ENCODE results near the gene IQCK. TPM values are rescaled to one million over a fixed set of nuclear protein-coding genes. Genes with fewer than 3 reads are reported as not detected.

IQCK gene
- total RNA-seq, 2 donors from 2014 or later = 17.5 to 18.1 TPM

DNA sequence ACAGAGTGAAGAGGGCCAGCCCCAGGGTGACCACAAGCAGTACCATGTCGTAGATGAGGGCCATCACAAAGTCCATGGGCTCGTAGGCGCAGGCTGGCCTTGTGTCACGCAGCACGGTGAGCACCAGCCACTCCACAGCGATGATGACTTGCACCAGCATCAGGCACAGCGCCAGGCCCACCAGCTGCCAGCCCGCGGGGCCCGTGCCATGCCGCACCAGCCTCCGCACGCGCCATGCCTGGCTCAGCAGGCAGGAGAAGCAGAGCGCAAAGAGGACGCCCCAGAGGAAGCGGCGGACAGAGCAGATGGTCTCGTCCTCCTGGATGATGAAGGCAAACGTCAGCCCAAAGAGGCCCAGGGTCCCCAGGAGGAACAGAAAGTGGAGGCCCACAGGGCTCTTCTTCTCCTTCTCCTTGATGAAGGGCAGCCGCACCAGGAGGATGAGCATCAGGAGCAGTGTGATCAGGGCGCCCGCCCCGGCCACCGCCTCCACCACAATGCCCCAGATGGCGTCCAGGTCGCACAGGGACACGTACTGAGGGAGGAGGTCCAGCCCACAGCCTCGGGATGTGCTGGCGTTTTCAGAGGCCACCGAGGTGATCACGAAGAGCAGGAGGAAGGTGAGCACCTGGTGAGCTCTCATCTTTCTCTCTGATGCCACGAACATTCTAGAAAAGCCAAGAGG is 154.2 kb downstream of the IQCK start:
- ATAC-seq (ENCODE audit: insufficient number of reproducible peaks, low FRiP score, low read depth) = no peak
- Histone ChIP-seq H3K9me3 (no peaks in the 10 kb centered on the region), H3K4me1 (ENCODE audit: control insufficient read depth in 1 of 2, low read depth in 2 of 2) (peaks cover 3 to 15% of the 10 kb centered on the region in 2 donors), H3K36me3 (peaks cover 9% of the 10 kb centered on the region), H3K27me3 (replicated peaks; ENCODE audit: insufficient read depth) (no peaks in the 10 kb centered on the region), H3K27ac (no peak overlapping the region), H3K4me3 (no peak overlapping the region)
- TF ChIP-seq, protein P1, sequence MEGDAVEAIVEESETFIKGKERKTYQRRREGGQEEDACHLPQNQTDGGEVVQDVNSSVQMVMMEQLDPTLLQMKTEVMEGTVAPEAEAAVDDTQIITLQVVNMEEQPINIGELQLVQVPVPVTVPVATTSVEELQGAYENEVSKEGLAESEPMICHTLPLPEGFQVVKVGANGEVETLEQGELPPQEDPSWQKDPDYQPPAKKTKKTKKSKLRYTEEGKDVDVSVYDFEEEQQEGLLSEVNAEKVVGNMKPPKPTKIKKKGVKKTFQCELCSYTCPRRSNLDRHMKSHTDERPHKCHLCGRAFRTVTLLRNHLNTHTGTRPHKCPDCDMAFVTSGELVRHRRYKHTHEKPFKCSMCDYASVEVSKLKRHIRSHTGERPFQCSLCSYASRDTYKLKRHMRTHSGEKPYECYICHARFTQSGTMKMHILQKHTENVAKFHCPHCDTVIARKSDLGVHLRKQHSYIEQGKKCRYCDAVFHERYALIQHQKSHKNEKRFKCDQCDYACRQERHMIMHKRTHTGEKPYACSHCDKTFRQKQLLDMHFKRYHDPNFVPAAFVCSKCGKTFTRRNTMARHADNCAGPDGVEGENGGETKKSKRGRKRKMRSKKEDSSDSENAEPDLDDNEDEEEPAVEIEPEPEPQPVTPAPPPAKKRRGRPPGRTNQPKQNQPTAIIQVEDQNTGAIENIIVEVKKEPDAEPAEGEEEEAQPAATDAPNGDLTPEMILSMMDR (IDR thresholded peaks at IDR 0.05) = no peak
- DNase-seq (ENCODE audit: low spot score) = no peak

DNA sequence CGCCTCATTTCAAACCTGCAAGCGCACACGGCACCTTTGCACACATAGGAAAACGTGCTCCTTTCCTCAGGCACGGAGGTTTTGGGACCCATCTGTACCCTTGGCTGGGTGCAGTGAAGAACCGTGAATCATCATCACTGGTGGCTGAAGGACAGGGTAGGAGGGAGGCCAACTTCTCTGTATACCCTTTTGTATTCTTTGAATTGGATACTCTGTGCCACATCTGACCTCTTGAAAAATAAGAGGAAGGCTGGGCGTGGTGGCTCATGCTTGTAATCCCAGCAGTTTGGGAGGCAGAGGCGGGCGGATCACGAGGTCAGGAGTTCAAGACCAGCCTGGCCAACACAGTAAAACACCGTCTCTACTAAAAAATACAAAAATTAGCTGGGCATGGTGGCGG is 154.9 kb downstream of the IQCK start:
- no peak for ATAC-seq (ENCODE audit: insufficient number of reproducible peaks, low FRiP score, low read depth)
- Histone ChIP-seq H3K9me3 (no peaks in the 10 kb centered on the region), H3K36me3 (peaks cover 9% of the 10 kb centered on the region), H3K27ac (no peak overlapping the region), H3K27me3 (replicated peaks; ENCODE audit: insufficient read depth) (no peaks in the 10 kb centered on the region), H3K4me1 (ENCODE audit: control insufficient read depth in 1 of 2, low read depth in 2 of 2) (peaks cover 3 to 9% of the 10 kb centered on the region in 2 donors), H3K4me3 (no peak overlapping the region)
- TF ChIP-seq, protein P1 (IDR thresholded peaks at IDR 0.05) = no peak
- DNase-seq (ENCODE audit: low spot score) = no peak

DNA sequence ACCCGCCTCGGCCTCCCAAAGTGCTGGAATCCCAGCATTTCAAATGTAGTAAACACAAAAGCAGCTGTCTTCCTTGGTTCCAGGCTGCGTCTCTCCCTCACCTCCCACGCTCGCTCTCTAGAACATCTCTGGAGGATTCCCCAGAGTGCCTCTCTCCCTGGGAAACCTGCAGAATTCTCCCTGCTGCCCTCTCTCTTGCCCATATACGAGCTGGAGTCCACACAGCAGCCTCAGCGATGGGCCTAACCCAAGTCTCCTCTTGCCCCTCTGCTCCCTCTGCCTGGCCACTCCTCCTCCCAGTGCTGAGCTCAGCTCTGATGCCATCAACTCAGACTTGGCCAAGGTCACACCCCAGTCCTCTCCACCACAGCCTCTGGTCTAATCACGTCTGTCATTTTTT is 156.0 kb downstream of the IQCK start:
- H3K9me3 ChIP-seq = no peaks in the 10 kb centered on the region
- ATAC-seq (ENCODE audit: insufficient number of reproducible peaks, low FRiP score, low read depth) = no peak
- TF ChIP-seq, protein P1 (IDR thresholded peaks at IDR 0.05) = no peak

DNA sequence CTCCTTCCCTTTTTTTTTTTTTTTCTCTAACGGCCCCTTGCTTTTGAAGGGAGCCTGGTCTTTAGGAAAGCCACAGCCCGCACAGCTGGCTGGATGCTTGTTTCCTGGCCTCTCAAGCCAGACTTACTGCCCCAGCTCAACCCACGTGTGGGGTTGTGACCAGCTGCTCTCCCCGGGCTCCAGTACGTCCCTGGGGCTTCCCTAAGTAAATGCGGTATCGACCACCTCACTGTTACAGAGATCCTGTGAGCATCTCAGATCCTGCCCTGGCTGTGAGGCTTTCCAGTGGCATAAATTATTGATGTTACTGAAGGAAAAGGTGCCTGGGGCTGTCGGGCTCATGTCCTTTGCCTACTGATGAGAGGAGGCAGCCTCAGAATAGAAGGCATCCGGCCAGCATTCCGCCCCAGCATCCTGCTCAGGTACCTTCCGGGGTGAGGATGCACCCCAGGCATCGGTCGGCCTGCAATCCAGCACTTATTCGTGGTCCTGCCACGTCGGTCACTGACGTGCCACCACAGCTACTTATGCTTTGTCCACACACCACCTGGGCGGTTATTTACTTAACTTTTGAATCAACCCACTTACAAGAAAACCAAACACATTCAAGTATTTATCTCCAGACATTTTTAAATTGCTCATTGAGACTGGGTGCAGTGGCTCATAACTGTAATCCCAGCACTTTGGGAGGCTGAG is 156.9 kb downstream of the IQCK start:
- Histone ChIP-seq H3K27ac (no peak overlapping the region), H3K9me3 (no peaks in the 10 kb centered on the region), H3K4me3 (no peak overlapping the region), H3K36me3 (peaks cover 9% of the 10 kb centered on the region), H3K27me3 (replicated peaks; ENCODE audit: insufficient read depth) (no peaks in the 10 kb centered on the region), H3K4me1 (ENCODE audit: control insufficient read depth in 1 of 2, low read depth in 2 of 2) (no peaks in the 10 kb centered on the region)
- TF ChIP-seq, protein P1 (IDR thresholded peaks at IDR 0.05) = no peak
- DNase-seq (ENCODE audit: low spot score) (no peak), ATAC-seq (ENCODE audit: insufficient number of reproducible peaks, low FRiP score, low read depth) (no peak)

More for the DNA sequence above, 156.0 kb downstream of the IQCK start:
- H3K4me1 ChIP-seq (ENCODE audit: control insufficient read depth in 1 of 2, low read depth in 2 of 2) = no peaks in the 10 kb centered on the region
- H3K27ac ChIP-seq = no peak overlapping the region
- H3K27me3 ChIP-seq (replicated peaks; ENCODE audit: insufficient read depth) = no peaks in the 10 kb centered on the region
- no peak for DNase-seq (ENCODE audit: low spot score)
- H3K4me3 ChIP-seq = no peak overlapping the region
- H3K36me3 ChIP-seq = peaks cover 9% of the 10 kb centered on the region

DNA sequence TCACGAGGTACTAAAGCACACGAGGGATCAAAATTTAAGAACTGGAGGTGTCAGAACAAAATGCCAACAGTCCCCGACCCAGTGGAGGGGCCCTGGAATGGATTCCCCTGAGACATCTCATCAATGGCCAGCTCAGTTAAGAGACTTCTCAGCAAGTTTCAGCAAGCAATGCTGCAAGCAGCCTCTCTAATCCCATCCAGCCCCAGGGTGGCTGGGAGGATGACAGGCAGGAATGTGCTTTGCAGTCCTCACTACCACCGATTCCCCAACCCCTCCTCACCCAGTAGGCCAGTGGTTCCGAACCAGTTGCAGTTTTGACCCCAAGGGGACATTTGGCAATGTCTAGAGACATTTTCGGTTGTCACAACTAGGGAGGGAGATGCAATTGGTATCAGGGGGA is 157.8 kb downstream of the IQCK start:
- Histone ChIP-seq H3K27me3 (replicated peaks; ENCODE audit: insufficient read depth) (no peaks in the 10 kb centered on the region), H3K4me1 (ENCODE audit: control insufficient read depth in 1 of 2, low read depth in 2 of 2) (no peaks in the 10 kb centered on the region), H3K27ac (no peak overlapping the region), H3K9me3 (no peaks in the 10 kb centered on the region), H3K36me3 (peaks cover 9% of the 10 kb centered on the region), H3K4me3 (no peak overlapping the region)
- DNase-seq (ENCODE audit: low spot score) (no peak), ATAC-seq (ENCODE audit: insufficient number of reproducible peaks, low FRiP score, low read depth) (no peak)
- TF ChIP-seq, protein P1 (IDR thresholded peaks at IDR 0.05) = no peak
